NCI-H524 (cell line): Measurements from ENCODE around the gene PTGES3.
A peak's percentile ranks its signal among the peaks of the same experiment; 100 is the strongest.

Source experiments
- DNase-seq, 2 experiments: peaks; one replicate each; lab custom pipeline; 2025; lab: John Stamatoyannopoulos, UW

PTGES3 gene

DNA sequence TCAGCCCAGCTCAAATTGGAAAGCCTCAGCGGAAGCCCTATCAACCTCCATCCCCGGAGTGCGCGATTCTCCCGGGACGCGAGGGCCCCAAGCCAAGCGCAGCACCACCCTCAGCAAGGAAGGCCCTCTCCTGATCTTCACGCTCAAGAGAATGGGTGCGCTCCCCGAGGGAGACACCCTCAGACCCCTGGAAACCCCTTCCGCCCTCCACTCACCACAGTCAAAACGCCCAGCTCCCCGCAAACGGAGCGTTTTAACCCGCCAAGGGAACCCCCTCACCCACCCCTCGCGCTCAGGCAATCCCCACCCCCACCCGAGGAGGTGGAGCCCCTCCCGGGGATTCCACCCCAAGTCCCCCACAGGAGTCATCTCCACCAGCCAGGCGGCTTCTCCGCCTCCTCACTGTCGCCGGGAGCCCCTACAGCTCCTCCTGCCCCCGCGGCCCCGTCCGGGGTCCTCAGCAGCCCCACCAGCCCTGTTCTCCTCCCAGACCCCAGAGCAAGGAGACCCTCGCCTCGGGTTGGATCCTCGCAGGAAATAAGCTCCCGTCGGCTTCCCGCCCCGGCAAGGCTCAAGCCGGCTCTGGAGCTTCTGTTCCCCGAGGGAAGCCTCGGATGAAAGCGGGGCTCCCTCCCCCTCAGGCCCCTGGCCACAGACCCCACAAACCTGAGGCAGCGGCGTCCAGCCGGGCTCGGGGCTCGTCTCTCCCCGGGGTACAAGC, 58.5 kb downstream of the PTGES3 start:
- DNase-seq: peak in 1 of 2 experiments; percentile 31

DNA sequence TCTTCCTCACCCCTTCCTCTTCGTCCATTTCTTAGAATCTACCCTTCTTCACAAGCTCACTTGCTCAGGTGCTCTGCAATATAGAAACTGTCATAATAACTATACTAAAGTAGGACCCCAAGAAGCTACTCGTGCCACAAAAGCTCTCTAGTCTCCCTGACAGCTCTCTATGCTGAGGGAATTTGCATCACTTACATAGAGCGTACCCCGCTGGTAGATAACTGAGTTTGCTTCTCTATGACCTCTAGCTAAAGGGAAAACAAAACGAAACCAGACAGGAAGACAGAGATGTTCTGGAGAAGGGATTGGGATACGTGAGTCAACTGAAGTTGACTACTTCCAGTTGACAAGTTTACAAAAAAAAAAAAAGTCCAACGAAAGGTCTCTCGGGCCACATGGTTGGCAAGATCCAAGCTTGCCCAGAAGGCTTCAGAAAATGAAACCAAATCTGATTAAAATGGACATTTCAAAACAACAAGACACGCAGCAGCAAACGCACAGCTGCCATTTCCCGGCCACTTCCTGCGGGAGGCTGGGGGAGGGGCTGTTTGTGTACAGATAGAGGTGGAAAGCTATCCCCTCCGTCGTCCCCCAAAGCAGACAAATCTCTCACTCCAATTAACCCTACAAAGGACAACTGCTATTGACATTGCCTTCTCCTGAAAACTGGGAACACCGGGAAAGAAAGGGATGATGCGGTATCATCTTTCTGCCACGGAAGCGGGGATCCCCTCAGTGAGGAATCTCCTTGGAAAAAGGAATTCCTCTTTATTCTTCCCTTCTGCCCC, 59.2 kb downstream of the PTGES3 start:
- peak; percentile 6 to 36 for DNase-seq

DNA sequence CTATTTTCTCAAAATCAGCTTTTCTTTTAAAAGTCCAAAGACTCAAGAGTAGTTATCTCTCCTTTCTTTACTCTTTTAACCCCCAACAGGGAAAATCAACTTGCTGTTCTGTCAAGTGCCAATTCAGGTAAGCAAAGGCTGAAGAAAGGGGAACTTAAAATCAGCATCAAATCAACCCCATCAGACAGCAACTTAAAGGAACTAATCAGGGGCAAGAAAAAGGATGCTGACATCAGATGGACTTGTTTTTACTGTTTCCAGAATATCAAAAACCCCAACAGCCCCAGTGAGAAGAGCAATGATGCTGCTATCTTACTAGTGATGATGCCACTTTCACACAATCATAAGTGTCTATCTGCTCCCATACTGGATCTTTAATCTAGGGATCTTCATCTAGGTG, 61.4 kb downstream of the PTGES3 start:
- no peak for DNase-seq

DNA sequence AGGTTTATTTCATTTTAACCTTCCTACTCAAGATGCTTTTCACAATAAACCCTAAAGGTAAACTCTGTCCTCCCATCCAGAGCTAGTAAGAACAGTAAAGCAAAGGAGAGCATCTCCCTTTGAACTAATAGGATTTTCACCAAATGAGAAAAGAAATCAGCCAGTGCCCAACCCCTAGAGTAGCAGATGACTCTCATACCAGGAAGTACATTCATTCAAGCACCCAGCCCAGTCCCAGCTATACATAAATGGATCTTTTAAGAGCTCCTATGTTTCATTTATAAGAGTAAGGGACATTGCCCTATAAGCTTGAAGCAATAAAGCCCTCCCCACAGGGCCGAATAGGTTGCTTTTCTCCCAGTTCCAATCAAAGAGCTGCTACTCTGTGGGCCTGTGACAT, 65.5 kb downstream of the PTGES3 start:
- DNase-seq: no peak

DNA sequence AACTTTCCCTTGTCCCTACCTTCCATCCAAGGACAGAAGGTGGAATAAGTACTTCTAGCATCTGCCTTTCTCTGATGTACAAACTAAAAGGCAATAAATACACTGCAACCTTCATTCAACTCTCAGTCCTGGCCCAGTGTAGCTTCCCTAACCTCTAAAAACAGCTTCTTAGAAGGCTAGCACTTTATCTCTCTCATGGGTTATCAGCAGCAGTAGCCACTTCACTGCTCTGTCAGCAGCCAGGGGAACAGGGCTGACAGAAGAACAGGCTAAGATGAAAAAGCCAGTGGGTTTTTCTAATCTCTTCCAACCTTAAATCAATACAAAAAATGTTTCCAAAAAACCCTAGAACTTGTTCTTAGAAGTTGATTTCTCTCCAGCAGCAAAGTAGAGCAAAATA, 71.2 kb downstream of the PTGES3 start:
- DNase-seq: no peak

DNA sequence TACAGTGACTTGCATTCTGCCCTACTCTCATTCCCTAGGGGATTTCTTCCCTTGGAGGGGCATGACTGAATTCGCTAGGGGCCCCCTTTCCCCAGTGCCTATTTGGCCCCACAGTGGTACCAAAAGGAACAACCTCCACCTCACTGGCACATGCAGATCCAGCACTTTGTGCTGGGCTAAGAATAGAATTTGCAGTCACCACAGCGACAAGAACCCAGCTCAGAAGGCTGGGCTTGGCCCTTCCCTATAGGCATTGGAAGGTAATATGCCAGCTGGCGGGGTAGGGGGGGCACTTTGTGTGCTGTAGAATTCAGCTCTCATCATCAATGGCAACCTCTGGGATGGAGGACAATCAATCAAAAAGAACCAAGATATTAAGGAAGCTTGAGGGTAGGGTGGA, 71.8 kb downstream of the PTGES3 start:
- DNase-seq: no peak

DNA sequence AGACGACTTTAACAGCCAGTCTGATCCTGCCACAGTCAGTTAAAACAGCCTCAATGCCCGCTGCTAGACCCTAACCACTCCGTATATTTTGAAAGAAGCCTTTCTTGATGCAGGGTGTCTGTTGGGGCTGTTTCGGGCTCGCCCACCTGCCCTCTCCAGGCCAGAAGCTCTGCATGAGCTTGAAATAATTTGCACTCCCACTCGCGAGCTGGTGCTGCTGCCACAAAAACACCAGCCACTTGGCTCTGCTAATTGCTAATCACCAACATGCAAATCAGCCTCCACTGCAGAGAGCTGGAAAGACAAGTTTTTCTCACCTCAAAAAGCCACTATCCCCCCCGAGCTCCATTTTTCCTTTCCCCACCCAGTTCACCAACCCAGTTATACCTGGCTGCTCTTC, 73.5 kb downstream of the PTGES3 start:
- DNase-seq: no peak
